ENCODE measurements around the gene CKLF. TPM values are rescaled to one million over a fixed set of nuclear protein-coding genes. Genes with fewer than 3 reads are reported as not detected.

Gene CKLF
- total RNA-seq, 1 experiment from 2014 or later: 293 TPM

DNA sequence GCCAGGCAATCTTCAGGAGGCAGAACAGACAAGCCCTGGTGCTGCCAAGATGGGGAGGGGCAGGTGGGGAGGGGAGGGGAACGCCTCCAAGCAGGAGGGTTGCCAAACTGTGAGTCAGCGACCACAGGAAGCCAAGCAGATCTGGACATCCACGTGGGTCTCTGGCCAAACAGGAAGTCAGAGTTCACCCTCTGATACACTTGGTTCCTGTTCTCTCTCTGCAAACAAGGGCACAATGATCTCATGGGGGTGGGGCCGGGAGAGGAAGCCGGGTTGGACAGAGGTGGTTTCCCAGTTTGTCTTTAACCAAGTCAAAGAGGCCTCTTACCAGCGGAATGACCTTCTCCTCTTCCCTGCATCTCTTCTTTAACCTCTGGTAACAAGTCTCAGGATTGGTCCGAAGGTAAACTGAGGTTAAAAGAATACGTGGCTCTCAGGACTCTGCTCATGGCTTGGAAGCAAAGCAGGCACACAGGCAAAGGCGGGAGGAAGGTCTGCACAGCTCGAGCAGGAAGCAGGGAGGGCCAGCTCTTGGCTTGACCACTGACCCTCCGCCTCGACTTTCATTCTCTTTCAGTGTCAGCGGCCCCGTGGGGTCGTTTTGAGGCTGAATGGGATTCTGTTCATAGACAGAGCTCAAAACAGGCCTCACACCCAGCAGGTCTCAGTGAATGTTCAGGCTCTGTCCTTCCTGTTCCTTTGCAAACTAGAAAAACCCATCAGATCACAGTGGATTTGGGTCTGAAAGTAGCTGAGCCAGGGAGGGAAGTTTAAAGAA is 35.4 kb upstream of the CKLF start:
- peak overlapping the region; percentile 60 for H3K4me3 Mint-ChIP-seq (ENCODE audit: low read depth, unreplicated experiment)

DNA sequence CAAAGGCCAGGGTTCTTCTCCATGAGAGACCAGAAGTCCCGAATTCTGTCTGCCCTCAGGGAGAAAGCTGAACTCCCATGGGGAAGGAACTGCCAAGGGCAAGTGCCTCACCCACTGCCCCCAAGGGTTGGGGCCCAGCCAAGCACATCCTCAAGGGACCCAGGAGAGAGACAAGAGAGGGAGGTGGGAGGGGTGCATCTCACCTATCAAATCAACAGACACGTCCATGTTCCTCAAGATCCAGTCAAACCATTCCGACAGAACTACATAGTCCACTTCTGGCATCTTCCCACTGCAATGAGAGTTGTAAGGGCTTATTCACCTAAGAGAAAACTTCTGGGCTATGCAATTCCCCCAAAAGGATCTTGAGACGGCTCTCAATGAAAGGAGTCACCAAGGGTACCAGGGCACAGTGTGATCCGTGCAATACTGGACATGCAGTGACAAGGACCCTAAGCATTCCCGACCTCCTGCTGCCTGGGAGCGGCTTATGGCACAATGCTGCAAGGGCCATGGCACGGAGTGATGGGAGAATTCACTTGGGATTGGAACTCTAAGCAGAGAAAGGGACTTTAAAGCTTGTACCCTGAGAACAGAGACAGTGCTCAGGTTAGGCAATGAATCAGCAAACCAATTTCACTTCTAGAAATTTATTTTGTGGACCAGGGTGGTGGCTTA is 34.7 kb upstream of the CKLF start:
- TF ChIP-seq, protein P1, sequence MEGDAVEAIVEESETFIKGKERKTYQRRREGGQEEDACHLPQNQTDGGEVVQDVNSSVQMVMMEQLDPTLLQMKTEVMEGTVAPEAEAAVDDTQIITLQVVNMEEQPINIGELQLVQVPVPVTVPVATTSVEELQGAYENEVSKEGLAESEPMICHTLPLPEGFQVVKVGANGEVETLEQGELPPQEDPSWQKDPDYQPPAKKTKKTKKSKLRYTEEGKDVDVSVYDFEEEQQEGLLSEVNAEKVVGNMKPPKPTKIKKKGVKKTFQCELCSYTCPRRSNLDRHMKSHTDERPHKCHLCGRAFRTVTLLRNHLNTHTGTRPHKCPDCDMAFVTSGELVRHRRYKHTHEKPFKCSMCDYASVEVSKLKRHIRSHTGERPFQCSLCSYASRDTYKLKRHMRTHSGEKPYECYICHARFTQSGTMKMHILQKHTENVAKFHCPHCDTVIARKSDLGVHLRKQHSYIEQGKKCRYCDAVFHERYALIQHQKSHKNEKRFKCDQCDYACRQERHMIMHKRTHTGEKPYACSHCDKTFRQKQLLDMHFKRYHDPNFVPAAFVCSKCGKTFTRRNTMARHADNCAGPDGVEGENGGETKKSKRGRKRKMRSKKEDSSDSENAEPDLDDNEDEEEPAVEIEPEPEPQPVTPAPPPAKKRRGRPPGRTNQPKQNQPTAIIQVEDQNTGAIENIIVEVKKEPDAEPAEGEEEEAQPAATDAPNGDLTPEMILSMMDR (IDR thresholded peaks at IDR 0.05; ENCODE audit: unreplicated experiment): no peak
- CTCF ChIA-PET: interaction anchor here (0.9 kb wide), 1 partner anchor 9 kb away, joined by 5 read pairs; no protein-coding TSS in a partner anchor
- H3K27me3 Mint-ChIP-seq (ENCODE audit: unreplicated experiment): no peaks in the 10 kb centered on the region
- H3K27ac Mint-ChIP-seq (ENCODE audit: unreplicated experiment): peak overlapping the region; percentile 99
- BruUV-seq (replicated peaks): no TSS peak
- H3K4me1 Mint-ChIP-seq (ENCODE audit: low read depth, unreplicated experiment): peaks cover 82% of the 10 kb centered on the region
- DNase-seq: no peak
- H3K4me3 Mint-ChIP-seq (ENCODE audit: low read depth, unreplicated experiment): peak overlapping the region; percentile 60
- H3K9me3 Mint-ChIP-seq (ENCODE audit: low read depth, unreplicated experiment): no peaks in the 10 kb centered on the region
- peaks cover 70% of the 10 kb centered on the region for H3K36me3 Mint-ChIP-seq (ENCODE audit: insufficient read depth, unreplicated experiment)
- intact Hi-C loops (cut with micrococcal nuclease; ENCODE audit: unreplicated experiment): loop anchor here (2.0 kb wide), 1 partner anchor 35 kb away; the partner anchor contains the start of gene CKLF

More for the DNA sequence above, 35.4 kb upstream of the CKLF start:
- CTCF ChIA-PET: interaction anchor here (0.5 to 0.9 kb wide), 2 partner anchors 9 to 12 kb away, joined by 3 to 5 read pairs; no protein-coding TSS in a partner anchor
- TF ChIP-seq, protein P1 (IDR thresholded peaks at IDR 0.05; ENCODE audit: unreplicated experiment): no peak
- H3K36me3 Mint-ChIP-seq (ENCODE audit: insufficient read depth, unreplicated experiment): peaks cover 70% of the 10 kb centered on the region
- H3K4me1 Mint-ChIP-seq (ENCODE audit: low read depth, unreplicated experiment): peaks cover 82% of the 10 kb centered on the region
- H3K27ac Mint-ChIP-seq (ENCODE audit: unreplicated experiment): peak overlapping the region; percentile 99
- DNase-seq: peak; percentile 98
- no peaks in the 10 kb centered on the region for H3K9me3 Mint-ChIP-seq (ENCODE audit: low read depth, unreplicated experiment)
- intact Hi-C loops (cut with micrococcal nuclease; ENCODE audit: unreplicated experiment): loop anchor here (1.0 to 2.0 kb wide), 2 partner anchors 33 to 36 kb away; partner anchors contain the start of gene CKLF
- TSS peak; percentile 91 for BruUV-seq (replicated peaks)
- no peaks in the 10 kb centered on the region for H3K27me3 Mint-ChIP-seq (ENCODE audit: unreplicated experiment)

DNA sequence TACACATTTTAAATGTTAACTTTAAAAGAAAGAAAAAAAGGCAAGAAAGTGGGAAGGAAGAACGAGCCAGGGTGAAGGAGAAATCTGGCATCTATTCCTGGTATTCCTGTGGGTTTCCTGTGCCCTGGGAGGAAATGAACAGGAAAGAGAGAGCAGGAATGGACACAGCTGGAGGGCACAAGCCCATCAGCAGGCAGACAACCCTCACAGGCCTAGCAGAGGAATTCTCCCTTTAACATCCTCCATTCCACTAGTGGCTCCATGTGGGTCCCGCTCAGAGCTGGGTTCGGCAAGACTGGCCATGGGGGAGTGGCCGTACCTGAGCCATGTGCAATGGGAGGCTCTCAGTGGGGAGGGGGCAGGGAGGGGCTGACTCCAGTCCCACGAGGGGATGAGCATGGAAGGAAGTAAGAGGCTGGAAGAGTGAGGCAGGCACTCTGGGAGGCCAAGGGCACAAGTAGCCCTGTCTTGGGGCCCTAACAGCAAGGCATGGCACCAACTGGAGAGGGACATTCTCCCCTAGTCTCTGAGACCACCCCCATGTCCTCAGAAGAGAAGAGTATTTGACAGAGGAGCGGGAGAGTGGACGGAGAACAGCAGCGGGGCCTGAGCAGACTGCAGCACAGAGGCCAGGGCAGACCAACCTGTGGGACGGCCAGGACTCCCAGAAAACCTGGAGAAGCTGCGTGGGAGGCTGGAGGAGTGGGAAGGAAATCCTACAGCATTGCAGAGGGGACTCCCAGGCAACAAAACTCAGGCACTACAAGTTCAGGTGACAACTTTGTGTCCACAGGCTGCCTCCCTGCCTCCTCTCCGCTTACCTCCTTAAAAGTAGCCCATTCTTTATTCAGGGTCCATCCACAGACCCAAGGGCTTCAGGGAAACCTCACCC is 32.6 kb upstream of the CKLF start:
- intact Hi-C loops (cut with micrococcal nuclease; ENCODE audit: unreplicated experiment): no loop called here
- peaks cover 68% of the 10 kb centered on the region for H3K4me1 Mint-ChIP-seq (ENCODE audit: low read depth, unreplicated experiment)
- no peaks in the 10 kb centered on the region for H3K27me3 Mint-ChIP-seq (ENCODE audit: unreplicated experiment)
- peak overlapping the region; percentile 96 for H3K27ac Mint-ChIP-seq (ENCODE audit: unreplicated experiment)
- no peak overlapping the region for H3K4me3 Mint-ChIP-seq (ENCODE audit: low read depth, unreplicated experiment)
- CTCF ChIA-PET: no interaction called here
- no peaks in the 10 kb centered on the region for H3K9me3 Mint-ChIP-seq (ENCODE audit: low read depth, unreplicated experiment)
- DNase-seq: no peak
- H3K36me3 Mint-ChIP-seq (ENCODE audit: insufficient read depth, unreplicated experiment): peaks cover 71% of the 10 kb centered on the region
- TF ChIP-seq, protein P1 (IDR thresholded peaks at IDR 0.05; ENCODE audit: unreplicated experiment): no peak
- no TSS peak for BruUV-seq (replicated peaks)

Data from Calu3 (cell line).